Measurements from ENCODE around the gene STAM. TPM values are rescaled to one million over a fixed set of nuclear protein-coding genes. Genes with fewer than 3 reads are reported as not detected.

Gene STAM
- total and polyA plus RNA-seq, 9 of the 15 experiments (the other 6 are each of a cell fraction or from before 2014, with no cell fraction given): 13.8 to 33.5 (median 26.4) TPM

DNA sequence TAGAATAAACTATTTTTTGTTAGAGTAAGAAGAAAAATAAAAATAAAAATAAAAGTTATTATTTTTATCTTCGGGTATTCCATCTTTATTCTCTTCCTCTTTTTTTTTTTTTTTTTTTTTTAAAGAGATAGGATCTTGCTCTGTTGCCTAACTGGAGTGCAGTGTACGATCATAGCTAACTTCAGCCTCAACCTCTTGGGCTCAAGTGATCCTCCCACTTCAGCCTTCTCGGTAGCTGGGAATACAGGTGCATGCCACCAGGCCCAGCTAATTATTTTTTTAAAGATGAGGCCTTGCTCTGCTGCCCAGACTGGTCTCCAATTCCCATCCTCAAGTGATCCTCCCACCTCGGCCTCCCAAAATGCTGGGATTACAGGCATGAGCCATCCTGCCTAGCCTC lies 15.4 kb downstream of the STAM start:
- peaks cover 92% of the 10 kb centered on the region for H3K79me2 ChIP-seq (ENCODE audit: control insufficient read depth, insufficient read depth, low read length)
- no peak overlapping the region for H3K9ac ChIP-seq (ENCODE audit: insufficient read depth in 1 of 2, low read depth in 2 of 2, low read length in 2 of 2)
- TF ChIP-seq, protein P1, sequence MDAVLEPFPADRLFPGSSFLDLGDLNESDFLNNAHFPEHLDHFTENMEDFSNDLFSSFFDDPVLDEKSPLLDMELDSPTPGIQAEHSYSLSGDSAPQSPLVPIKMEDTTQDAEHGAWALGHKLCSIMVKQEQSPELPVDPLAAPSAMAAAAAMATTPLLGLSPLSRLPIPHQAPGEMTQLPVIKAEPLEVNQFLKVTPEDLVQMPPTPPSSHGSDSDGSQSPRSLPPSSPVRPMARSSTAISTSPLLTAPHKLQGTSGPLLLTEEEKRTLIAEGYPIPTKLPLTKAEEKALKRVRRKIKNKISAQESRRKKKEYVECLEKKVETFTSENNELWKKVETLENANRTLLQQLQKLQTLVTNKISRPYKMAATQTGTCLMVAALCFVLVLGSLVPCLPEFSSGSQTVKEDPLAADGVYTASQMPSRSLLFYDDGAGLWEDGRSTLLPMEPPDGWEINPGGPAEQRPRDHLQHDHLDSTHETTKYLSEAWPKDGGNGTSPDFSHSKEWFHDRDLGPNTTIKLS (IDR thresholded peaks at IDR 0.05; ENCODE audit: borderline replicate concordance, low read depth): no peak
- TF ChIP-seq ZNF175 (CRISPR knock-in tag; IDR thresholded peaks at IDR 0.05; ENCODE audit: low read depth): no peak
- no peak for TF ChIP-seq CEBPG (CRISPR knock-in tag; IDR thresholded peaks at IDR 0.05)
- peak in 1 of 2 experiments; percentile 69; a peak in 2 of 4 replicates for TF ChIP-seq CEBPG (tag; conservative IDR thresholded peaks at IDR 0.05 in 1 of 2, IDR thresholded peaks at IDR 0.05 in 1 of 2)
- TF ChIP-seq DPF2 (IDR thresholded peaks at IDR 0.05): peak; percentile 34; the same call in 1 of the 2 replicates
- 0 out of 2 replicates have a peak, but pooled peaks have one; percentile 30 for TF ChIP-seq GTF2E2 (tag; IDR thresholded peaks at IDR 0.05)
- TF ChIP-seq, protein P2, sequence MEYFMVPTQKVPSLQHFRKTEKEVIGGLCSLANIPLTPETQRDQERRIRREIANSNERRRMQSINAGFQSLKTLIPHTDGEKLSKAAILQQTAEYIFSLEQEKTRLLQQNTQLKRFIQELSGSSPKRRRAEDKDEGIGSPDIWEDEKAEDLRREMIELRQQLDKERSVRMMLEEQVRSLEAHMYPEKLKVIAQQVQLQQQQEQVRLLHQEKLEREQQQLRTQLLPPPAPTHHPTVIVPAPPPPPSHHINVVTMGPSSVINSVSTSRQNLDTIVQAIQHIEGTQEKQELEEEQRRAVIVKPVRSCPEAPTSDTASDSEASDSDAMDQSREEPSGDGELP (CRISPR knock-in tag; IDR thresholded peaks at IDR 0.05; ENCODE audit: borderline replicate concordance): no peak
- peak in 1 of 2 experiments; percentile 36; a peak in 1 of 4 replicates for TF ChIP-seq RCOR1 (IDR thresholded peaks at IDR 0.05; ENCODE audit: borderline replicate concordance in 1 of 2, low read depth in 2 of 2, low read length in 2 of 2)
- no peak for TF ChIP-seq CBFA2T2 (conservative IDR thresholded peaks at IDR 0.05)
- peak; percentile 24; the same call in 1 of the 2 replicates for TF ChIP-seq BCOR (IDR thresholded peaks at IDR 0.05)
- peak; percentile 35; the same call in 1 of the 2 replicates for TF ChIP-seq ADNP (tag; IDR thresholded peaks at IDR 0.05)
- peak; percentile 71 for TF ChIP-seq CEBPB (tag; IDR thresholded peaks at IDR 0.05)
- no peak for TF ChIP-seq NFXL1 (CRISPR knock-in tag; IDR thresholded peaks at IDR 0.05)
- TF ChIP-seq ZNF384 (IDR thresholded peaks at IDR 0.05; ENCODE audit: low read depth, low read length): peak; percentile 93
- peaks cover 17% of the 10 kb centered on the region for H3K36me3 ChIP-seq (ENCODE audit: control insufficient read depth, insufficient read depth, low read length)
- 44% methylated on average over 3 of the region's 4 CpGs for WGBS (ENCODE audit: insufficient coverage, low coverage, missing lambda C conversion rate)
- no peak overlapping the region for H2AFZ ChIP-seq (ENCODE audit: low read depth, low read length)
- no peaks in the 10 kb centered on the region for H3K9me1 ChIP-seq (ENCODE audit: control insufficient read depth, insufficient read depth, low read length)
- in situ Hi-C loops (cut with MboI): no loop called here
- H3K4me1 ChIP-seq (replicated peaks in 1 of 2; ENCODE audit: control insufficient read depth in 2 of 2, insufficient read depth in 2 of 2, low read length in 2 of 2): peaks cover 19 to 80% of the 10 kb centered on the region in 2 experiments
- ATAC-seq (no peak), FAIRE-seq (no peak), DNase-seq (ENCODE audit: extremely low read depth in 1 of 4, low spot score in 3 of 4) (peak in 1 of 4 experiments; percentile 29)
- intact Hi-C loops (cut with micrococcal nuclease): no loop called here
- H3K4me3 ChIP-seq: no peak overlapping the region
- CTCF ChIA-PET (ENCODE audit: low intra/inter-chr PET ratio): no interaction called here
- H3K27me3 ChIP-seq (ENCODE audit: control insufficient read depth in 2 of 2, insufficient read depth in 2 of 2, low read length in 2 of 2): no peaks in the 10 kb centered on the region
- POLR2A ChIA-PET: interaction anchor here (0.6 to 2.0 kb wide), 4 partner anchors 11 to 1806 kb away, joined by 3 to 9 read pairs (median 4); partner anchors contain the start of gene STAM
- peak overlapping the region; percentile 28; the same call in 1 of the 2 replicates for H3K4me2 ChIP-seq (ENCODE audit: insufficient read depth, low read length)
- H3K9me3 ChIP-seq (replicated peaks; ENCODE audit: control insufficient read depth, insufficient read depth, low read depth, low read length): no peaks in the 10 kb centered on the region
- H3K27ac ChIP-seq (ENCODE audit: extremely low read depth, low read depth, low read length): no peak overlapping the region
- BruUV-seq (replicated peaks): no TSS peak
- H4K20me1 ChIP-seq (replicated peaks; ENCODE audit: control insufficient read depth, insufficient read depth, low read length): peaks cover 13% of the 10 kb centered on the region; the same call in 1 of the 2 replicates
